Right lobe of liver (tissue), 4 donors: ENCODE results near the gene NIPAL3.

Source experiments
- POLR2A ChIP-seq: fragments of 450-650 bp; IDR thresholded peaks from one replicate; pipeline ENCODE4 v1.6.1; 2017; ENCODE audit warnings: antibody characterized with exemption, mild to moderate bottlenecking
- TF ChIP-seq, protein P1 (sequence below), 4 donors: fragments of 200-600 bp in 3 of 4; fragments of 450-650 bp in 1 of 4; IDR thresholded peaks; one replicate each; pipeline versions ENCODE4 v1.5.1 to v1.8.0; 2016 to 2022; ENCODE audit warnings: antibody characterized with exemption in 4 of 4, mild to moderate bottlenecking in 2 of 4
- donor health status: DM: no; HTN: no; CAD: no.
- donor health status: DM: no; HTN: no; CAD: no.
- donor health status: DM: no; HTN: yes; CAD: no.

DNA sequence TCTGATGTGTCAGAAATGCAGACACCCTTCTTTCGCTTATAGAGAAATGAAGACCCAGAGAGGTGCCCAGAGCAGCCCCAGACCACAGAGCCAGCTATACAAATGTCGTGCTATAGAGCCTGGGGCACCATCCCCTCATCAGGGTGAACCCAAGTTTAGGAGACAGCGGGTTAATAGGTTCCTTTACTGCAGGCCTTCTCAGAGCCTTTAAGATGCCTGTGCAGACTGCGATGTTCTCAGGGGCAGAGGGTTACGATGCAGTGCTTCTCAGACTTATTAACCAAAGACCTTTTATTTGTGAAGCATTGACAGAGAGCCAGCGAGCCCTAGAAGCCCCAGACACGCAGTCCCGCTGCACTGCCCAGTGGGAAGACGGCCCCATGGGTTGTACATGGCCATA is 48.9 kb upstream of the NIPAL3 start:
- TF ChIP-seq, protein P1, sequence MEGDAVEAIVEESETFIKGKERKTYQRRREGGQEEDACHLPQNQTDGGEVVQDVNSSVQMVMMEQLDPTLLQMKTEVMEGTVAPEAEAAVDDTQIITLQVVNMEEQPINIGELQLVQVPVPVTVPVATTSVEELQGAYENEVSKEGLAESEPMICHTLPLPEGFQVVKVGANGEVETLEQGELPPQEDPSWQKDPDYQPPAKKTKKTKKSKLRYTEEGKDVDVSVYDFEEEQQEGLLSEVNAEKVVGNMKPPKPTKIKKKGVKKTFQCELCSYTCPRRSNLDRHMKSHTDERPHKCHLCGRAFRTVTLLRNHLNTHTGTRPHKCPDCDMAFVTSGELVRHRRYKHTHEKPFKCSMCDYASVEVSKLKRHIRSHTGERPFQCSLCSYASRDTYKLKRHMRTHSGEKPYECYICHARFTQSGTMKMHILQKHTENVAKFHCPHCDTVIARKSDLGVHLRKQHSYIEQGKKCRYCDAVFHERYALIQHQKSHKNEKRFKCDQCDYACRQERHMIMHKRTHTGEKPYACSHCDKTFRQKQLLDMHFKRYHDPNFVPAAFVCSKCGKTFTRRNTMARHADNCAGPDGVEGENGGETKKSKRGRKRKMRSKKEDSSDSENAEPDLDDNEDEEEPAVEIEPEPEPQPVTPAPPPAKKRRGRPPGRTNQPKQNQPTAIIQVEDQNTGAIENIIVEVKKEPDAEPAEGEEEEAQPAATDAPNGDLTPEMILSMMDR (IDR thresholded peaks at IDR 0.05): no peak
- no peak for TF ChIP-seq POLR2A
